ENCODE measurements around the gene JARID2. TPM values are rescaled to one million over a fixed set of nuclear protein-coding genes. Genes with fewer than 3 reads are reported as not detected.

The JARID2 gene
- polyA plus RNA-seq, 1 of the 3 experiments (the other 2 are of a cell fraction) = 3.4 TPM

DNA sequence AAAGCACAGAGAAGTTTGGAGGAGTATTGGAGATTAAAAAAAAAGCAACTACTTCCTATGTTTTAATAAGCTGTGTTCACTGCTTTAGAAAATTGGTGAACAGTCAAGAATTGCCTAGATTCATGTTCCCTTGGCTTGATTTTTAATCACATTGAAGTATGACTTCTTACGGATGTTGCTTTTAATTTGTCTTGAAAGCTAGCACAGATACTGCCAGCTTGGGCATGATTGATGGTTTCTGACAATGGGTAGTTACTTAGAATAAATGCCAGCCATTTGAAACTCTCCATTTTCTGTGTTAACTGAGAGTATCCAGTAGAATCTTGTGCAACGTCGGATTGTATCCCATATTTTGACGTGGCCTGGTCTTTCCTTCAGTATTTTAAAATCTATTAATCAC lies 239.0 kb downstream of the JARID2 start:
- Histone ChIP-seq H3K79me2 (ENCODE audit: insufficient read depth) (no peaks in the 10 kb centered on the region), H3K4me2 (no peak overlapping the region), H3K4me3 (ENCODE audit: low read depth in 2 of 2, low read length in 1 of 2) (no peak overlapping the region), H3K9me2 (no peaks in the 10 kb centered on the region), H3K9ac (no peak overlapping the region), H3K4me1 (ENCODE audit: control insufficient read depth in 1 of 2, insufficient read depth in 2 of 2, low read depth in 1 of 2, low read length in 1 of 2) (peaks cover 6 to 15% of the 10 kb centered on the region in 2 experiments), H3K27ac (ENCODE audit: low read depth in 2 of 2, low read length in 1 of 2) (no peak overlapping the region), H3K27me3 (ENCODE audit: insufficient read depth) (no peaks in the 10 kb centered on the region), H3K9me3 (no peaks in the 10 kb centered on the region), H4K20me1 (ENCODE audit: insufficient read depth) (no peaks in the 10 kb centered on the region), H2AFZ (ENCODE audit: low read depth) (no peak overlapping the region), H3F3A (replicated peaks; ENCODE audit: insufficient read depth) (no peaks in the 10 kb centered on the region), H3K36me3 (replicated peaks in 1 of 2; ENCODE audit: control insufficient read depth in 1 of 2, insufficient read depth in 2 of 2, low read length in 1 of 2) (peaks cover 0 to 13% of the 10 kb centered on the region in 2 experiments)
- DNase-seq = no peak
- 97% methylated on average over 4 of the region's 4 CpGs for WGBS (ENCODE audit: low lambda C conversion rate)
- ChIA-PET CTCF (interaction anchor here (1.0 kb wide), 1 partner anchor 95 kb away, joined by 6 read pairs; no protein-coding TSS in a partner anchor), POLR2A (no interaction called here)
- TF ChIP-seq ELF1 (IDR thresholded peaks at IDR 0.05) (no peak), GATA2 (CRISPR knock-in tag; IDR thresholded peaks at IDR 0.05) (no peak), SIN3A (IDR thresholded peaks at IDR 0.05; ENCODE audit: borderline replicate concordance, low read depth, low read length) (no peak), JUND (IDR thresholded peaks at IDR 0.05) (no peak), EP300 (IDR thresholded peaks at IDR 0.05; ENCODE audit: borderline replicate concordance in 1 of 2, low read depth in 1 of 2, low read length in 1 of 2) (no peak), TEAD4 (IDR thresholded peaks at IDR 0.05; ENCODE audit: borderline replicate concordance, insufficient read depth) (no peak), SMC3 (IDR thresholded peaks at IDR 0.05; ENCODE audit: low read depth, low read length) (no peak), TCF12 (IDR thresholded peaks at IDR 0.05) (no peak), EZH2phosphoT487 (IDR thresholded peaks at IDR 0.05; ENCODE audit: borderline replicate concordance, low read depth) (no peak), FOXJ3 (CRISPR knock-in tag; IDR thresholded peaks at IDR 0.05) (no peak), RCOR1 (IDR thresholded peaks at IDR 0.05; ENCODE audit: low read length) (no peak), TAF1 (IDR thresholded peaks at IDR 0.05; ENCODE audit: borderline replicate concordance, low read depth, low read length) (no peak), YY1 (IDR thresholded peaks at IDR 0.05; ENCODE audit: low read depth) (no peak), FOSL2 (IDR thresholded peaks at IDR 0.05; ENCODE audit: borderline replicate concordance, low read depth) (no peak), NFIC (IDR thresholded peaks at IDR 0.05; ENCODE audit: borderline replicate concordance) (no peak)
- TF ChIP-seq, protein P1, sequence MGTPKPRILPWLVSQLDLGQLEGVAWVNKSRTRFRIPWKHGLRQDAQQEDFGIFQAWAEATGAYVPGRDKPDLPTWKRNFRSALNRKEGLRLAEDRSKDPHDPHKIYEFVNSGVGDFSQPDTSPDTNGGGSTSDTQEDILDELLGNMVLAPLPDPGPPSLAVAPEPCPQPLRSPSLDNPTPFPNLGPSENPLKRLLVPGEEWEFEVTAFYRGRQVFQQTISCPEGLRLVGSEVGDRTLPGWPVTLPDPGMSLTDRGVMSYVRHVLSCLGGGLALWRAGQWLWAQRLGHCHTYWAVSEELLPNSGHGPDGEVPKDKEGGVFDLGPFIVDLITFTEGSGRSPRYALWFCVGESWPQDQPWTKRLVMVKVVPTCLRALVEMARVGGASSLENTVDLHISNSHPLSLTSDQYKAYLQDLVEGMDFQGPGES (IDR thresholded peaks at IDR 0.05; ENCODE audit: low read depth, low read length) = no peak
- TF ChIP-seq, protein P2, sequence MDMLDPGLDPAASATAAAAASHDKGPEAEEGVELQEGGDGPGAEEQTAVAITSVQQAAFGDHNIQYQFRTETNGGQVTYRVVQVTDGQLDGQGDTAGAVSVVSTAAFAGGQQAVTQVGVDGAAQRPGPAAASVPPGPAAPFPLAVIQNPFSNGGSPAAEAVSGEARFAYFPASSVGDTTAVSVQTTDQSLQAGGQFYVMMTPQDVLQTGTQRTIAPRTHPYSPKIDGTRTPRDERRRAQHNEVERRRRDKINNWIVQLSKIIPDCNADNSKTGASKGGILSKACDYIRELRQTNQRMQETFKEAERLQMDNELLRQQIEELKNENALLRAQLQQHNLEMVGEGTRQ (IDR thresholded peaks at IDR 0.05; ENCODE audit: borderline replicate concordance, low read depth, low read length) = no peak
- TF ChIP-seq, protein P3, sequence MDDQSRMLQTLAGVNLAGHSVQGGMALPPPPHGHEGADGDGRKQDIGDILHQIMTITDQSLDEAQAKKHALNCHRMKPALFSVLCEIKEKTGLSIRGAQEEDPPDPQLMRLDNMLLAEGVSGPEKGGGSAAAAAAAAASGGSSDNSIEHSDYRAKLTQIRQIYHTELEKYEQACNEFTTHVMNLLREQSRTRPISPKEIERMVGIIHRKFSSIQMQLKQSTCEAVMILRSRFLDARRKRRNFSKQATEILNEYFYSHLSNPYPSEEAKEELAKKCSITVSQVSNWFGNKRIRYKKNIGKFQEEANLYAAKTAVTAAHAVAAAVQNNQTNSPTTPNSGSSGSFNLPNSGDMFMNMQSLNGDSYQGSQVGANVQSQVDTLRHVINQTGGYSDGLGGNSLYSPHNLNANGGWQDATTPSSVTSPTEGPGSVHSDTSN (IDR thresholded peaks at IDR 0.05) = no peak
- TF ChIP-seq, protein P4, sequence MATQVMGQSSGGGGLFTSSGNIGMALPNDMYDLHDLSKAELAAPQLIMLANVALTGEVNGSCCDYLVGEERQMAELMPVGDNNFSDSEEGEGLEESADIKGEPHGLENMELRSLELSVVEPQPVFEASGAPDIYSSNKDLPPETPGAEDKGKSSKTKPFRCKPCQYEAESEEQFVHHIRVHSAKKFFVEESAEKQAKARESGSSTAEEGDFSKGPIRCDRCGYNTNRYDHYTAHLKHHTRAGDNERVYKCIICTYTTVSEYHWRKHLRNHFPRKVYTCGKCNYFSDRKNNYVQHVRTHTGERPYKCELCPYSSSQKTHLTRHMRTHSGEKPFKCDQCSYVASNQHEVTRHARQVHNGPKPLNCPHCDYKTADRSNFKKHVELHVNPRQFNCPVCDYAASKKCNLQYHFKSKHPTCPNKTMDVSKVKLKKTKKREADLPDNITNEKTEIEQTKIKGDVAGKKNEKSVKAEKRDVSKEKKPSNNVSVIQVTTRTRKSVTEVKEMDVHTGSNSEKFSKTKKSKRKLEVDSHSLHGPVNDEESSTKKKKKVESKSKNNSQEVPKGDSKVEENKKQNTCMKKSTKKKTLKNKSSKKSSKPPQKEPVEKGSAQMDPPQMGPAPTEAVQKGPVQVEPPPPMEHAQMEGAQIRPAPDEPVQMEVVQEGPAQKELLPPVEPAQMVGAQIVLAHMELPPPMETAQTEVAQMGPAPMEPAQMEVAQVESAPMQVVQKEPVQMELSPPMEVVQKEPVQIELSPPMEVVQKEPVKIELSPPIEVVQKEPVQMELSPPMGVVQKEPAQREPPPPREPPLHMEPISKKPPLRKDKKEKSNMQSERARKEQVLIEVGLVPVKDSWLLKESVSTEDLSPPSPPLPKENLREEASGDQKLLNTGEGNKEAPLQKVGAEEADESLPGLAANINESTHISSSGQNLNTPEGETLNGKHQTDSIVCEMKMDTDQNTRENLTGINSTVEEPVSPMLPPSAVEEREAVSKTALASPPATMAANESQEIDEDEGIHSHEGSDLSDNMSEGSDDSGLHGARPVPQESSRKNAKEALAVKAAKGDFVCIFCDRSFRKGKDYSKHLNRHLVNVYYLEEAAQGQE (IDR thresholded peaks at IDR 0.05; ENCODE audit: low read depth, low read length) = no peak
- TF ChIP-seq, protein P5, sequence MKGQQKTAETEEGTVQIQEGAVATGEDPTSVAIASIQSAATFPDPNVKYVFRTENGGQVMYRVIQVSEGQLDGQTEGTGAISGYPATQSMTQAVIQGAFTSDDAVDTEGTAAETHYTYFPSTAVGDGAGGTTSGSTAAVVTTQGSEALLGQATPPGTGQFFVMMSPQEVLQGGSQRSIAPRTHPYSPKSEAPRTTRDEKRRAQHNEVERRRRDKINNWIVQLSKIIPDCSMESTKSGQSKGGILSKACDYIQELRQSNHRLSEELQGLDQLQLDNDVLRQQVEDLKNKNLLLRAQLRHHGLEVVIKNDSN (IDR thresholded peaks at IDR 0.05; ENCODE audit: borderline replicate concordance, low read depth) = no peak

Data from SK-N-SH (cell line).